ENCODE data around the gene GPR63. TPM values are rescaled to one million over a fixed set of nuclear protein-coding genes. Genes with fewer than 3 reads are reported as not detected.

The GPR63 gene
- total RNA-seq, 1 experiment from 2014 or later: 0.95 TPM

DNA sequence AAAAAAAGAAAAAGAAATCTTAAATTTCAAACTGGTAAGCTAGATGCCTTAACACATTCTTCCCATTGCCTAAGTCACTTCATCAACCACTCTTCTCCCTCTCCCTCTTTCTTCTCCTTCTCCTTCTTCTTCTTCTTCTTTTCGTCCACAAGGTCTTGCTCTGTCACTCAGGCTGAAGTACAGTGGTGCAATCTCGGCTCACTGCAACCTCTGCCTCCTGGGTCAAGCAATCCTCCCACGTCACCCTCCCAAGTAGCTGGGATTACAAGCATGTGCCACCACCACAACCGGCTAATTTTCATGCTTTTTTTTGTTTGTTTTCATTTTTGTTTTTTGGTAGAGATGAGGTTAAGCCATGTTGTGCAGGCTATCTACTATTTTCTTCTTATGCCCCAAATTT is 60.2 kb downstream of the GPR63 start:
- Histone ChIP-seq H3K4me3 (ENCODE audit: low read depth in 2 of 2, low read length in 2 of 2) (no peak overlapping the region), H3K9me3 (ENCODE audit: control insufficient read depth, insufficient read depth, low read depth, low read length) (no peaks in the 10 kb centered on the region), H3K27me3 (ENCODE audit: control insufficient read depth, insufficient read depth, low read length) (no peaks in the 10 kb centered on the region), H3K4me1 (ENCODE audit: control insufficient read depth, insufficient read depth, low read length) (no peaks in the 10 kb centered on the region), H3K36me3 (ENCODE audit: control insufficient read depth, insufficient read depth, low read length) (no peaks in the 10 kb centered on the region), H3K27ac (ENCODE audit: low read length) (no peak overlapping the region)
- no TSS peak for BruUV-seq (replicated peaks)
- intact Hi-C loops (cut with micrococcal nuclease; ENCODE audit: unreplicated experiment): no loop called here
- in situ Hi-C loops (cut with HindIII; ENCODE audit: low pct_unique_long_range_greater_than_20kb, low sequenced_read_pairs): no loop called here
- TF ChIP-seq, protein P1, sequence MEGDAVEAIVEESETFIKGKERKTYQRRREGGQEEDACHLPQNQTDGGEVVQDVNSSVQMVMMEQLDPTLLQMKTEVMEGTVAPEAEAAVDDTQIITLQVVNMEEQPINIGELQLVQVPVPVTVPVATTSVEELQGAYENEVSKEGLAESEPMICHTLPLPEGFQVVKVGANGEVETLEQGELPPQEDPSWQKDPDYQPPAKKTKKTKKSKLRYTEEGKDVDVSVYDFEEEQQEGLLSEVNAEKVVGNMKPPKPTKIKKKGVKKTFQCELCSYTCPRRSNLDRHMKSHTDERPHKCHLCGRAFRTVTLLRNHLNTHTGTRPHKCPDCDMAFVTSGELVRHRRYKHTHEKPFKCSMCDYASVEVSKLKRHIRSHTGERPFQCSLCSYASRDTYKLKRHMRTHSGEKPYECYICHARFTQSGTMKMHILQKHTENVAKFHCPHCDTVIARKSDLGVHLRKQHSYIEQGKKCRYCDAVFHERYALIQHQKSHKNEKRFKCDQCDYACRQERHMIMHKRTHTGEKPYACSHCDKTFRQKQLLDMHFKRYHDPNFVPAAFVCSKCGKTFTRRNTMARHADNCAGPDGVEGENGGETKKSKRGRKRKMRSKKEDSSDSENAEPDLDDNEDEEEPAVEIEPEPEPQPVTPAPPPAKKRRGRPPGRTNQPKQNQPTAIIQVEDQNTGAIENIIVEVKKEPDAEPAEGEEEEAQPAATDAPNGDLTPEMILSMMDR (IDR thresholded peaks at IDR 0.05): no peak
- TF ChIP-seq, protein P2, sequence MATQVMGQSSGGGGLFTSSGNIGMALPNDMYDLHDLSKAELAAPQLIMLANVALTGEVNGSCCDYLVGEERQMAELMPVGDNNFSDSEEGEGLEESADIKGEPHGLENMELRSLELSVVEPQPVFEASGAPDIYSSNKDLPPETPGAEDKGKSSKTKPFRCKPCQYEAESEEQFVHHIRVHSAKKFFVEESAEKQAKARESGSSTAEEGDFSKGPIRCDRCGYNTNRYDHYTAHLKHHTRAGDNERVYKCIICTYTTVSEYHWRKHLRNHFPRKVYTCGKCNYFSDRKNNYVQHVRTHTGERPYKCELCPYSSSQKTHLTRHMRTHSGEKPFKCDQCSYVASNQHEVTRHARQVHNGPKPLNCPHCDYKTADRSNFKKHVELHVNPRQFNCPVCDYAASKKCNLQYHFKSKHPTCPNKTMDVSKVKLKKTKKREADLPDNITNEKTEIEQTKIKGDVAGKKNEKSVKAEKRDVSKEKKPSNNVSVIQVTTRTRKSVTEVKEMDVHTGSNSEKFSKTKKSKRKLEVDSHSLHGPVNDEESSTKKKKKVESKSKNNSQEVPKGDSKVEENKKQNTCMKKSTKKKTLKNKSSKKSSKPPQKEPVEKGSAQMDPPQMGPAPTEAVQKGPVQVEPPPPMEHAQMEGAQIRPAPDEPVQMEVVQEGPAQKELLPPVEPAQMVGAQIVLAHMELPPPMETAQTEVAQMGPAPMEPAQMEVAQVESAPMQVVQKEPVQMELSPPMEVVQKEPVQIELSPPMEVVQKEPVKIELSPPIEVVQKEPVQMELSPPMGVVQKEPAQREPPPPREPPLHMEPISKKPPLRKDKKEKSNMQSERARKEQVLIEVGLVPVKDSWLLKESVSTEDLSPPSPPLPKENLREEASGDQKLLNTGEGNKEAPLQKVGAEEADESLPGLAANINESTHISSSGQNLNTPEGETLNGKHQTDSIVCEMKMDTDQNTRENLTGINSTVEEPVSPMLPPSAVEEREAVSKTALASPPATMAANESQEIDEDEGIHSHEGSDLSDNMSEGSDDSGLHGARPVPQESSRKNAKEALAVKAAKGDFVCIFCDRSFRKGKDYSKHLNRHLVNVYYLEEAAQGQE (IDR thresholded peaks at IDR 0.05; ENCODE audit: insufficient read depth in 1 of 2, low read depth in 2 of 2, low read length in 1 of 2): no peak
- TF ChIP-seq POLR2AphosphoS5 (IDR thresholded peaks at IDR 0.05; ENCODE audit: low read depth, low read length) (no peak), SIN3A (IDR thresholded peaks at IDR 0.05; ENCODE audit: borderline replicate concordance, insufficient read depth, low read depth, low read length) (no peak), TCF7L2 (IDR thresholded peaks at IDR 0.05; ENCODE audit: low read depth, low read length) (no peak)
- ChIA-PET CTCF (no interaction called here), POLR2A (no interaction called here)
- no peak for DNase-seq (ENCODE audit: low read depth, low spot score)
- no peak for ATAC-seq

DNA sequence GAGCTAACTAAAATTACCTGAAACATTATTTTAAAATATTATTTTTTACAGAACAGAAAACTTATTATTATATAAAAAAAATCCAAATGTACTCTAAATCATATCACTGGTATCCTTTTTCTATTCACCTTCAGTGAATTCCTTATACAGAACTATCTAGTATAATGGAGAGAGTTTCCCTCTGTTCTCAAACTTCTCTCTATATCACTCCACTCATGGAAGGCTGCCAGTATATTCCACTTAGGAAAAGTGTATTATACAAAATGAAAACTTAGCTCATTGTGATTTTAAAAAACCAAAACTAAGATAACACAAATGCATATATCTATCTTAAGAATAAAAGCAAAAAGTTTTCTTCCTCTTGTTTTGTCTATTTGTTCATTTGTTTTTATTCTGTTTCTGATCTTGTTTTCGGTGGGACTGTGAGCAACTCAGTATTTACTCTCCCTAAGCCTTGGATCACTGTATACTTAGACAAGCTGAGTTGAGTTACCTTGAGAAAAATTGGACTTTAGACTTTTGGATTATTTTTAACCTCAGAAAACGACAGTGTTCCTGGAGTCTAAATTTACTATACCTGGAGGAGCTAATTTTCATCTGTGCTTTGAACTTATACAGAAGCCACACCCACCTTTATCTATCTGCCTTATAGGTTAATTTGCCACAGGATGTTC is 61.4 kb downstream of the GPR63 start:
- TF ChIP-seq, protein P2 (IDR thresholded peaks at IDR 0.05; ENCODE audit: insufficient read depth in 1 of 2, low read depth in 2 of 2, low read length in 1 of 2): no peak
- no peak for TF ChIP-seq POLR2AphosphoS5 (IDR thresholded peaks at IDR 0.05; ENCODE audit: low read depth, low read length)
- no peak for TF ChIP-seq TCF7L2 (IDR thresholded peaks at IDR 0.05; ENCODE audit: low read depth, low read length)
- no peak for TF ChIP-seq SIN3A (IDR thresholded peaks at IDR 0.05; ENCODE audit: borderline replicate concordance, insufficient read depth, low read depth, low read length)
- TF ChIP-seq, protein P1 (IDR thresholded peaks at IDR 0.05): no peak
- no peak overlapping the region for H3K4me3 ChIP-seq (ENCODE audit: low read depth in 2 of 2, low read length in 2 of 2)
- no peaks in the 10 kb centered on the region for H3K36me3 ChIP-seq (ENCODE audit: control insufficient read depth, insufficient read depth, low read length)
- in situ Hi-C loops (cut with HindIII; ENCODE audit: low pct_unique_long_range_greater_than_20kb, low sequenced_read_pairs): no loop called here
- H3K27me3 ChIP-seq (ENCODE audit: control insufficient read depth, insufficient read depth, low read length): no peaks in the 10 kb centered on the region
- no peaks in the 10 kb centered on the region for H3K9me3 ChIP-seq (ENCODE audit: control insufficient read depth, insufficient read depth, low read depth, low read length)
- BruUV-seq (replicated peaks): no TSS peak
- ATAC-seq (no peak), DNase-seq (ENCODE audit: low read depth, low spot score) (no peak)
- no peaks in the 10 kb centered on the region for H3K4me1 ChIP-seq (ENCODE audit: control insufficient read depth, insufficient read depth, low read length)
- ChIA-PET CTCF (no interaction called here), POLR2A (no interaction called here)
- intact Hi-C loops (cut with micrococcal nuclease; ENCODE audit: unreplicated experiment): no loop called here
- H3K27ac ChIP-seq (ENCODE audit: low read length): no peak overlapping the region
